RWPE1 (cell line): ENCODE measurements around the gene PKP3.

Source experiments
- CTCF ChIA-PET: fragments of 350-600 bp; sonication (Branson Sonifier 250); formaldehyde crosslinking; extraction: SDS; loops from one replicate; lab custom pipeline; 2021; lab: Yijun Ruan, JAX
- POLR2A ChIA-PET: fragments of 400-600 bp; formaldehyde crosslinking; extraction: SDS; loops from one replicate; lab custom pipeline; 2020; ENCODE audit warnings: antibody characterized with exemption; ENCODE audit not compliant: low non-redundant PET; lab: Yijun Ruan, JAX
- DNase-seq: peaks from one replicate; pipeline ENCODE4 v3.0.0; 2012; ENCODE audit warnings: low spot score
- H3K27ac ChIP-seq: fragments of 450-650 bp; 2 replicates; pipeline ENCODE4 v1.5.1; 2017
- TF ChIP-seq, protein P1 (sequence below): fragments of 450-650 bp; conservative IDR thresholded peaks from 2 replicates; pipeline ENCODE4 v1.5.1; 2017; ENCODE audit warnings: low read depth, mild to moderate bottlenecking

The PKP3 gene

DNA sequence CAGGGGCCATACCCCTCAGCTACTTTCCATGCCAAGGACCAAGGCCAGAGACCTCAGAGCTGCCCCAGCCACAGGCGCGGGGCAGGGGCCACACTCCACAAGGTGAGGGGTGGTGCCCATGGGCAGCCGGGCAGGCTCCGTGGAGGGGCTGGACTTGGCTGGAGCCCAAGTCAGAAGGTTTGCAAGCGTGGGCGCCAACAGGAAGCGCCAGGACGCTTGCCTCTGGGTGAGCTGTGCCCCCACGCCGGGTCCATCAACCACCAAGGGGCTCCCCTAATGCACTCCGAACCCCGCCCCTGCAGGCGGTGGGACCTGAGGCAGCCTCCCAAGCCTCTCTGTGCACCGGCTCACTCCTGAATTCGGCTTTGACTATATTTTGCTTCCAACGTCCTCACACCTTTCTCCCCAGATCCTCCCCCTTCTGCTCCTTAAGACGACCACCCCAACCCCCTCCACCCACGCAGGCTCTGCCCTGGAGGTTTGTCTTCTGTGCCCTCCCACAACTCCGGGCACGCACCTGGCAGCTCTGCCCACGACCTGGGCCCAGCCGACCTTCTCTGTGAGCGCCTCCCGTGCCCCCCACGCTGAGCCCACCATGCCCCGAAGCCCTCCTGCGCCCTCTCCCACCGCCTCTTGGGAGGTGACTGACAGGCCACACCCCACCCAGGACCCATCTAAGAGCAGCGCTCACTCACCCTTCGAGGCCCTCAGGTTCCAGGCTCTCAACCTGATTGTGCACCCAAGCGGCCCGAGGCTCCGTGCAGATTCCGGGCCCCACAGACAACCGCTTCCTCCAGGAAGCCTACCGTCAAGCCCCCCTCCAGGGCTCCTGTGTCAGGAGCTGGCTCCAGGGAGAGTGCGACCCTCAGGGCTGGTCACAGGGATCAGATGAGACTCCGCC lies 2.6 kb upstream of the PKP3 start:
- peak overlapping the region; percentile 98 for H3K27ac ChIP-seq
- ChIA-PET CTCF (no interaction called here), POLR2A (no interaction called here)
- no peak for DNase-seq
- TF ChIP-seq, protein P1, sequence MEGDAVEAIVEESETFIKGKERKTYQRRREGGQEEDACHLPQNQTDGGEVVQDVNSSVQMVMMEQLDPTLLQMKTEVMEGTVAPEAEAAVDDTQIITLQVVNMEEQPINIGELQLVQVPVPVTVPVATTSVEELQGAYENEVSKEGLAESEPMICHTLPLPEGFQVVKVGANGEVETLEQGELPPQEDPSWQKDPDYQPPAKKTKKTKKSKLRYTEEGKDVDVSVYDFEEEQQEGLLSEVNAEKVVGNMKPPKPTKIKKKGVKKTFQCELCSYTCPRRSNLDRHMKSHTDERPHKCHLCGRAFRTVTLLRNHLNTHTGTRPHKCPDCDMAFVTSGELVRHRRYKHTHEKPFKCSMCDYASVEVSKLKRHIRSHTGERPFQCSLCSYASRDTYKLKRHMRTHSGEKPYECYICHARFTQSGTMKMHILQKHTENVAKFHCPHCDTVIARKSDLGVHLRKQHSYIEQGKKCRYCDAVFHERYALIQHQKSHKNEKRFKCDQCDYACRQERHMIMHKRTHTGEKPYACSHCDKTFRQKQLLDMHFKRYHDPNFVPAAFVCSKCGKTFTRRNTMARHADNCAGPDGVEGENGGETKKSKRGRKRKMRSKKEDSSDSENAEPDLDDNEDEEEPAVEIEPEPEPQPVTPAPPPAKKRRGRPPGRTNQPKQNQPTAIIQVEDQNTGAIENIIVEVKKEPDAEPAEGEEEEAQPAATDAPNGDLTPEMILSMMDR = no peak

DNA sequence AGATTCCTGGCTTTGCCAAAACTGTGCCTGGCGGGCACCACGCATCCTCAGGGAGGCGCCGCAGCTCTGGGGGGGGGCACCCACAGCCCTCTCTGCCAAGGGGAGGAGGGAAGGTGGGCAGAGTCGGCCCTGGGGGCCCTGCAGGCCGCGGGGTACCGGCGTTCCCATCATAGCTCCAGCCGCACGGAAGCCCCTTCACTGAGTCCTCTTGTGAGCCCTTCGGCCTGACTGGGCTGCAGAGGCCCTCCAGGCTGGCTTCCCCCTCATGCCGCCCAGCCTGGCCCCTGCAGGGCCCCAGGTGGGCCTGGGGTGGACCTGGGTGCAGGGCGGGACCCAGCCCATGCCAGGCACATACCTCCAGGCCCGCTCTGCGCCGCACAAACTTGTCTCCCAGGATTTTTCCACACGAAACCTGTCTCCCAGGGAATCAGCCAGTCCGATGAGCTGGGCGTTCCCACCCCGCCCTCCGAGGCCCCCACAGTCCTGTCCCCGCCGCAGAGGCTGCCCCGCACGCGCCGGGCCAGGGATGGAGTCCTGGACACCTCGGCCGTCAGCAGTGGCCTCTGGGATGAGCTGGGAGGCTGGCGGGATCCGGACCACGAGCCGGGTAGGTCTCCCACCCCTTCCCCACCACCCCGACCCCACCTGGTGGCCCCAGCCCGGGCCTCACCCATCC lies 1.8 kb upstream of the PKP3 start:
- peak overlapping the region; percentile 98 for H3K27ac ChIP-seq
- TF ChIP-seq, protein P1 = no peak
- POLR2A ChIA-PET = interaction anchor here (0.5 kb wide), 1 partner anchor 18 kb away, joined by 3 read pairs; no protein-coding TSS in a partner anchor
- no peak for DNase-seq
- CTCF ChIA-PET = no interaction called here

DNA sequence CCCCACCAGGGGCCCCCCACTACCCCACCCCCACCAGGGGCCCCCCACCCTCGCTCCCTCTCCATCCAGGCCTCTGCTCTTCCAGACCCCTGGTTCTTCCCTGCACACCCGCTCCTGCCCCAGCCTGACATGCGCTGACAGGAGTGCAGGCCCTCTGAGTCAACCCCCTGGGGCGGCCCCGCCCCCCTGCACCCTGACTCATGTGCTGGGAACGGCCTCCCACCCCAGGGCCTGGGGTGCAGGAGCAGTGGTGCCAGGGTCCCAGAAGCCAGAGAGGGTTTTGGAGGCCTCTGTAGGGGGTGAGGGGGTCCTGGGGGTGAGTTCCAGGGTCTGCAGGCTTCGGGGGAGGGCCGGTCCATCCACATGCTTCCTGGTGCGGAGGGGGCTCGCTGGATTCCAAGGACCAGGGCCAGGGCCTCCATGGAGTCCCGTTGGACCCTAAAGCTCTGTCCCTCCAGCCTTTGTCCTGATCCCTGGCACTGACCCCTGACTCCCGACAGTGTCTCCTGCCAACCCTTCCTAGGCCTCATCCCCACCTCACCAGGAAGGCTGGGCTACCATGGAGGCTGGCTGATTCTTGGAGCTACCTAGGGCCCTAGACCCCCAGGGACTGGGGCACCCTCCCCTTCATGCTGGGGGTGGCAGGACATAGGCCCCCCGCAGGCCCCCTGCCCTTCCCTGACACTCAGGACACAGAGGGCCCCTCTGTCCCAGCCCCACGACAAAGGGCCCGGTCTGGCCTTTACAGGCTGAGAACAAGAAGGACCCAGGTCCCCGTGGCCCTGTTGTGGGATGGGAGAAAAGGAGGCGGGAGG lies 583 bp upstream of the PKP3 start:
- POLR2A ChIA-PET = interaction anchor here (0.7 to 0.8 kb wide), 2 partner anchors 24 to 28 kb away, joined by 3 to 10 read pairs; no protein-coding TSS in a partner anchor
- peak overlapping the region; percentile 98 for H3K27ac ChIP-seq
- CTCF ChIA-PET = no interaction called here
- TF ChIP-seq, protein P1 = no peak
- peak; percentile 98 for DNase-seq

DNA sequence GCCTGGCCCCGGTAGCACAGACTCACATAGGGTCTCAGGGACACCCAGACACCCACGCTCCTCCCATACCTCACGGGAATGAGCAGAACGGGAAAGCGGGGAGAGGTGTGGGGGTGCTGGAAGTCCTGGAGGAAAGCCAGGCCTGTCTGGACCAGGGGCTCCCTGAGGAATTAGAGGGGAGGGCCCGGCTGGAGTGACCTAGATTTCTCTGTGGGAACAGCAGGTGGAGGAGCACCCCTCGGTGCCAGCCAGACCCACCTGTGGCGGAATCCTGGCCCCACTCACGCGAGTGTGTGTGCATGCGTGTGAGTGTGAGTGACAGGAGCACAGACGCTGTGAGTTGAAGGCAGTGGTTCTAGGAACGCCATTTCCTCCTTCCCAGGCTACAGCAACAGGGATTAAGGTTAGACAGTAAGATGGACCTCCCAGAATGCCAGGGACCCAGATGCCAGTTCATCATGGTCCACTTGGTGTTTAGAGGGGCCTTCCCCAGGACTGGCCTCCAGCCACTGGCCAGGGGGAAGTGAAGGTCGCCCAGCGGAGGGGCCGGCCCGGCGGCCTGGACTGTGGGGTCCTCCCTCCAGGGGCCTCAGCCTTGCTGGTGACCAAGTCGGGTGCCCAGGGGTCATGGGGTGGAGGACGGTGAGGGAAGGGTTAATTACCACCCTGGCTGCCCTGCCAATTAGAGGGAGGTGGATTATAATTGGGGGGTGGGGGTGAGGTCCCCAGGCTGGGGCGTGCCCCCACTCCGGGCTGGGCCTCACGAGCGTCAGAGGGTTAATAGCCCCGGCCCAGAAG lies 1.0 kb downstream of the PKP3 start:
- peak overlapping the region; percentile 98 for H3K27ac ChIP-seq
- DNase-seq = no peak
- TF ChIP-seq, protein P1 = no peak
- CTCF ChIA-PET = no interaction called here
- POLR2A ChIA-PET = no interaction called here

DNA sequence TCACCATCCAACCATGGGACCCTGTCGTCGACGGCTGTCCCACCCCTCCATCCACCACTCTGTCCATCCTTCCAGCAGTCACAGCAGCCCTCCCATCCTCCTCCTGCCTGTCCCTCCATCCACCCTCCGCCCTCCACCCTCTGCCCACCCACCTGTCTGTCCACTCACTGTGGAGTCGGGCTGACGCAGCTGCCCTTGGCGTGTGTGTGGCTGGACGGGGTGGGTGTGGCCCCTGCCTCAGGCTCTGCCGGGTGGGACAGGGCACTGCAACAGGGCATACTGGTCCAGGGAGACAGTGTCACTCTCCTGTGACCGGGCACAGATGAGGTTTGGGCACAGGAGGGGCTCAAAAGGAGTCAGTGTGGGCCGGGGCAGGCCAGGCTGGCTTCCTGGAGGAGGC lies 1.9 kb downstream of the PKP3 start:
- ChIA-PET CTCF (interaction anchor here (0.7 to 1.3 kb wide), 3 partner anchors 11 to 104 kb away, joined by 4 read pairs; no protein-coding TSS in a partner anchor), POLR2A (no interaction called here)
- no peak for DNase-seq
- H3K27ac ChIP-seq = peak overlapping the region; percentile 98
- TF ChIP-seq, protein P1 = no peak
